ENCODE measurements around the gene ABCA8. TPM values are rescaled to one million over a fixed set of nuclear protein-coding genes. Genes with fewer than 3 reads are reported as not detected.

ABCA8 gene
- total and polyA plus RNA-seq, 2 experiments from 2014 or later: not detected

DNA sequence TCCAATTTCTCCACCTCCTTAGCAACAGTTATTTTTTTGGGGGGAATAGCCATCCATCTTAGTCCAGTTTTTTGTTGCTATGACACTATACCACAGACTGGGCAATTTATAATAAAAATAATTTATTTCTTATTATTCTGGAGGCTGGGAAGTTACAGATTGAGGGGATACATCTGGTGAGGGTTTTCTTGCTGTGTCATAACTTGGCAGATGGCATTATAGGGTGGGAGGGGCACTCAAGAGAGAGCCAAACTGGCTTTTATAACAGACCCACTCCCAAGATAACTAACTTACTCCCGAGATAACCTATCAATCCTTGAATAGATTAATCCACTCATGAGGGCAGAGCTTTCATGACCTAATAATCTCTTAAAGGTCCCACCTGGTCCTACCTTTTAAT lies 84.2 kb downstream of the ABCA8 start:
- ATAC-seq: no peak
- no peaks in the 10 kb centered on the region for H3K36me3 Mint-ChIP-seq (ENCODE audit: low read depth)

More for the DNA sequence above, 84.2 kb downstream of the ABCA8 start:
- H3K4me1 ChIP-seq (ENCODE audit: insufficient read depth): no peaks in the 10 kb centered on the region
- no peaks in the 10 kb centered on the region for H3K36me3 ChIP-seq (ENCODE audit: insufficient read depth)
- H3K9me2 ChIP-seq (ENCODE audit: insufficient read depth): peaks cover 3% of the 10 kb centered on the region; the same call in 1 of the 2 replicates
- no peaks in the 10 kb centered on the region for H3K4me1 Mint-ChIP-seq
- H3K27ac Mint-ChIP-seq: no peak overlapping the region
- no peaks in the 10 kb centered on the region for H4K20me1 ChIP-seq (replicated peaks; ENCODE audit: insufficient read depth)
- no peak overlapping the region for H2AFZ ChIP-seq
- no peaks in the 10 kb centered on the region for H3K9me3 Mint-ChIP-seq
- H3K27me3 ChIP-seq (ENCODE audit: insufficient read depth): no peaks in the 10 kb centered on the region
- TF ChIP-seq ZNF114 (CRISPR knock-in tag; IDR thresholded peaks at IDR 0.05) (no peak), EZH2phosphoT487 (IDR thresholded peaks at IDR 0.05; ENCODE audit: unreplicated experiment) (no peak), POLR2AphosphoS5 (IDR thresholded peaks at IDR 0.05; ENCODE audit: low read depth) (no peak), JUNB (IDR thresholded peaks at IDR 0.05; ENCODE audit: unreplicated experiment) (no peak), CREB1 (CRISPR knock-in tag; IDR thresholded peaks at IDR 0.05; ENCODE audit: low read depth) (no peak), EZH2 (IDR thresholded peaks at IDR 0.05; ENCODE audit: low read depth, unreplicated experiment) (no peak), NANOG (IDR thresholded peaks at IDR 0.05; ENCODE audit: borderline replicate concordance) (no peak), ZNF331 (CRISPR knock-in tag; IDR thresholded peaks at IDR 0.05; ENCODE audit: low read depth) (no peak), STAT1 (IDR thresholded peaks at IDR 0.05; ENCODE audit: unreplicated experiment) (no peak)
- TF ChIP-seq, protein P1, sequence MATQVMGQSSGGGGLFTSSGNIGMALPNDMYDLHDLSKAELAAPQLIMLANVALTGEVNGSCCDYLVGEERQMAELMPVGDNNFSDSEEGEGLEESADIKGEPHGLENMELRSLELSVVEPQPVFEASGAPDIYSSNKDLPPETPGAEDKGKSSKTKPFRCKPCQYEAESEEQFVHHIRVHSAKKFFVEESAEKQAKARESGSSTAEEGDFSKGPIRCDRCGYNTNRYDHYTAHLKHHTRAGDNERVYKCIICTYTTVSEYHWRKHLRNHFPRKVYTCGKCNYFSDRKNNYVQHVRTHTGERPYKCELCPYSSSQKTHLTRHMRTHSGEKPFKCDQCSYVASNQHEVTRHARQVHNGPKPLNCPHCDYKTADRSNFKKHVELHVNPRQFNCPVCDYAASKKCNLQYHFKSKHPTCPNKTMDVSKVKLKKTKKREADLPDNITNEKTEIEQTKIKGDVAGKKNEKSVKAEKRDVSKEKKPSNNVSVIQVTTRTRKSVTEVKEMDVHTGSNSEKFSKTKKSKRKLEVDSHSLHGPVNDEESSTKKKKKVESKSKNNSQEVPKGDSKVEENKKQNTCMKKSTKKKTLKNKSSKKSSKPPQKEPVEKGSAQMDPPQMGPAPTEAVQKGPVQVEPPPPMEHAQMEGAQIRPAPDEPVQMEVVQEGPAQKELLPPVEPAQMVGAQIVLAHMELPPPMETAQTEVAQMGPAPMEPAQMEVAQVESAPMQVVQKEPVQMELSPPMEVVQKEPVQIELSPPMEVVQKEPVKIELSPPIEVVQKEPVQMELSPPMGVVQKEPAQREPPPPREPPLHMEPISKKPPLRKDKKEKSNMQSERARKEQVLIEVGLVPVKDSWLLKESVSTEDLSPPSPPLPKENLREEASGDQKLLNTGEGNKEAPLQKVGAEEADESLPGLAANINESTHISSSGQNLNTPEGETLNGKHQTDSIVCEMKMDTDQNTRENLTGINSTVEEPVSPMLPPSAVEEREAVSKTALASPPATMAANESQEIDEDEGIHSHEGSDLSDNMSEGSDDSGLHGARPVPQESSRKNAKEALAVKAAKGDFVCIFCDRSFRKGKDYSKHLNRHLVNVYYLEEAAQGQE (IDR thresholded peaks at IDR 0.05; ENCODE audit: unreplicated experiment): no peak
- TF ChIP-seq, protein P2, sequence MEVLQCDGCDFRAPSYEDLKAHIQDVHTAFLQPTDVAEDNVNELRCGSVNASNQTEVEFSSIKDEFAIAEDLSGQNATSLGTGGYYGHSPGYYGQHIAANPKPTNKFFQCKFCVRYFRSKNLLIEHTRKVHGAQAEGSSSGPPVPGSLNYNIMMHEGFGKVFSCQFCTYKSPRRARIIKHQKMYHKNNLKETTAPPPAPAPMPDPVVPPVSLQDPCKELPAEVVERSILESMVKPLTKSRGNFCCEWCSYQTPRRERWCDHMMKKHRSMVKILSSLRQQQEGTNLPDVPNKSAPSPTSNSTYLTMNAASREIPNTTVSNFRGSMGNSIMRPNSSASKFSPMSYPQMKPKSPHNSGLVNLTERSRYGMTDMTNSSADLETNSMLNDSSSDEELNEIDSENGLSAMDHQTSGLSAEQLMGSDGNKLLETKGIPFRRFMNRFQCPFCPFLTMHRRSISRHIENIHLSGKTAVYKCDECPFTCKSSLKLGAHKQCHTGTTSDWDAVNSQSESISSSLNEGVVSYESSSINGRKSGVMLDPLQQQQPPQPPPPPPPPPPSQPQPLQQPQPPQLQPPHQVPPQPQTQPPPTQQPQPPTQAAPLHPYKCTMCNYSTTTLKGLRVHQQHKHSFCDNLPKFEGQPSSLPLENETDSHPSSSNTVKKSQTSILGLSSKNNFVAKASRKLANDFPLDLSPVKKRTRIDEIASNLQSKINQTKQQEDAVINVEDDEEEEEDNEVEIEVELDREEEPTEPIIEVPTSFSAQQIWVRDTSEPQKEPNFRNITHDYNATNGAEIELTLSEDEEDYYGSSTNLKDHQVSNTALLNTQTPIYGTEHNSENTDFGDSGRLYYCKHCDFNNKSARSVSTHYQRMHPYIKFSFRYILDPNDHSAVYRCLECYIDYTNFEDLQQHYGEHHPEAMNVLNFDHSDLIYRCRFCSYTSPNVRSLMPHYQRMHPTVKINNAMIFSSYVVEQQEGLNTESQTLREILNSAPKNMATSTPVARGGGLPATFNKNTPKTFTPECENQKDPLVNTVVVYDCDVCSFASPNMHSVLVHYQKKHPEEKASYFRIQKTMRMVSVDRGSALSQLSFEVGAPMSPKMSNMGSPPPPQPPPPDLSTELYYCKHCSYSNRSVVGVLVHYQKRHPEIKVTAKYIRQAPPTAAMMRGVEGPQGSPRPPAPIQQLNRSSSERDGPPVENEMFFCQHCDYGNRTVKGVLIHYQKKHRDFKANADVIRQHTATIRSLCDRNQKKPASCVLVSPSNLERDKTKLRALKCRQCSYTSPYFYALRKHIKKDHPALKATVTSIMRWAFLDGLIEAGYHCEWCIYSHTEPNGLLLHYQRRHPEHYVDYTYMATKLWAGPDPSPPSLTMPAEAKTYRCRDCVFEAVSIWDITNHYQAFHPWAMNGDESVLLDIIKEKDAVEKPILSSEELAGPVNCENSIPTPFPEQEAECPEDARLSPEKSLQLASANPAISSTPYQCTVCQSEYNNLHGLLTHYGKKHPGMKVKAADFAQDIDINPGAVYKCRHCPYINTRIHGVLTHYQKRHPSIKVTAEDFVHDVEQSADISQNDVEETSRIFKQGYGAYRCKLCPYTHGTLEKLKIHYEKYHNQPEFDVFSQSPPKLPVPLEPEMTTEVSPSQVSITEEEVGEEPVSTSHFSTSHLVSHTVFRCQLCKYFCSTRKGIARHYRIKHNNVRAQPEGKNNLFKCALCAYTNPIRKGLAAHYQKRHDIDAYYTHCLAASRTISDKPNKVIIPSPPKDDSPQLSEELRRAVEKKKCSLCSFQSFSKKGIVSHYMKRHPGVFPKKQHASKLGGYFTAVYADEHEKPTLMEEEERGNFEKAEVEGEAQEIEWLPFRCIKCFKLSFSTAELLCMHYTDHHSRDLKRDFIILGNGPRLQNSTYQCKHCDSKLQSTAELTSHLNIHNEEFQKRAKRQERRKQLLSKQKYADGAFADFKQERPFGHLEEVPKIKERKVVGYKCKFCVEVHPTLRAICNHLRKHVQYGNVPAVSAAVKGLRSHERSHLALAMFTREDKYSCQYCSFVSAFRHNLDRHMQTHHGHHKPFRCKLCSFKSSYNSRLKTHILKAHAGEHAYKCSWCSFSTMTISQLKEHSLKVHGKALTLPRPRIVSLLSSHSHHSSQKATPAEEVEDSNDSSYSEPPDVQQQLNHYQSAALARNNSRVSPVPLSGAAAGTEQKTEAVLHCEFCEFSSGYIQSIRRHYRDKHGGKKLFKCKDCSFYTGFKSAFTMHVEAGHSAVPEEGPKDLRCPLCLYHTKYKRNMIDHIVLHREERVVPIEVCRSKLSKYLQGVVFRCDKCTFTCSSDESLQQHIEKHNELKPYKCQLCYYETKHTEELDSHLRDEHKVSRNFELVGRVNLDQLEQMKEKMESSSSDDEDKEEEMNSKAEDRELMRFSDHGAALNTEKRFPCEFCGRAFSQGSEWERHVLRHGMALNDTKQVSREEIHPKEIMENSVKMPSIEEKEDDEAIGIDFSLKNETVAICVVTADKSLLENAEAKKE (CRISPR knock-in tag; IDR thresholded peaks at IDR 0.05): no peak
- TF ChIP-seq, protein P3, sequence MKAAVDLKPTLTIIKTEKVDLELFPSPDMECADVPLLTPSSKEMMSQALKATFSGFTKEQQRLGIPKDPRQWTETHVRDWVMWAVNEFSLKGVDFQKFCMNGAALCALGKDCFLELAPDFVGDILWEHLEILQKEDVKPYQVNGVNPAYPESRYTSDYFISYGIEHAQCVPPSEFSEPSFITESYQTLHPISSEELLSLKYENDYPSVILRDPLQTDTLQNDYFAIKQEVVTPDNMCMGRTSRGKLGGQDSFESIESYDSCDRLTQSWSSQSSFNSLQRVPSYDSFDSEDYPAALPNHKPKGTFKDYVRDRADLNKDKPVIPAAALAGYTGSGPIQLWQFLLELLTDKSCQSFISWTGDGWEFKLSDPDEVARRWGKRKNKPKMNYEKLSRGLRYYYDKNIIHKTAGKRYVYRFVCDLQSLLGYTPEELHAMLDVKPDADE (IDR thresholded peaks at IDR 0.05): no peak
- TF ChIP-seq, protein P4, sequence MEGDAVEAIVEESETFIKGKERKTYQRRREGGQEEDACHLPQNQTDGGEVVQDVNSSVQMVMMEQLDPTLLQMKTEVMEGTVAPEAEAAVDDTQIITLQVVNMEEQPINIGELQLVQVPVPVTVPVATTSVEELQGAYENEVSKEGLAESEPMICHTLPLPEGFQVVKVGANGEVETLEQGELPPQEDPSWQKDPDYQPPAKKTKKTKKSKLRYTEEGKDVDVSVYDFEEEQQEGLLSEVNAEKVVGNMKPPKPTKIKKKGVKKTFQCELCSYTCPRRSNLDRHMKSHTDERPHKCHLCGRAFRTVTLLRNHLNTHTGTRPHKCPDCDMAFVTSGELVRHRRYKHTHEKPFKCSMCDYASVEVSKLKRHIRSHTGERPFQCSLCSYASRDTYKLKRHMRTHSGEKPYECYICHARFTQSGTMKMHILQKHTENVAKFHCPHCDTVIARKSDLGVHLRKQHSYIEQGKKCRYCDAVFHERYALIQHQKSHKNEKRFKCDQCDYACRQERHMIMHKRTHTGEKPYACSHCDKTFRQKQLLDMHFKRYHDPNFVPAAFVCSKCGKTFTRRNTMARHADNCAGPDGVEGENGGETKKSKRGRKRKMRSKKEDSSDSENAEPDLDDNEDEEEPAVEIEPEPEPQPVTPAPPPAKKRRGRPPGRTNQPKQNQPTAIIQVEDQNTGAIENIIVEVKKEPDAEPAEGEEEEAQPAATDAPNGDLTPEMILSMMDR (conservative IDR thresholded peaks at IDR 0.05; ENCODE audit: low read depth in 2 of 2): no peak
- no peaks in the 10 kb centered on the region for H3K27me3 Mint-ChIP-seq (ENCODE audit: insufficient read depth, low read depth, poor library complexity)
- H3F3A ChIP-seq (replicated peaks; ENCODE audit: low read depth): no peaks in the 10 kb centered on the region
- H3K27ac ChIP-seq (ENCODE audit: low read depth): no peak overlapping the region
- no peaks in the 10 kb centered on the region for H3K79me2 ChIP-seq (replicated peaks; ENCODE audit: insufficient read depth)
- no peak overlapping the region for H3K4me3 Mint-ChIP-seq
- no peak overlapping the region for H3K4me3 ChIP-seq
- no peak for DNase-seq (ENCODE audit: low spot score)
- no peak overlapping the region for H3K4me2 ChIP-seq

Data from GM23338 (cell line).